ENCODE data around the gene ARHGAP27. TPM values are rescaled to one million over a fixed set of nuclear protein-coding genes. Genes with fewer than 3 reads are reported as not detected.

ARHGAP27 gene
- total and polyA plus RNA-seq, 9 of the 15 experiments (the other 6 are each of a cell fraction or from before 2014, with no cell fraction given): 0.04 to 4.6 (median 2.1) TPM

DNA sequence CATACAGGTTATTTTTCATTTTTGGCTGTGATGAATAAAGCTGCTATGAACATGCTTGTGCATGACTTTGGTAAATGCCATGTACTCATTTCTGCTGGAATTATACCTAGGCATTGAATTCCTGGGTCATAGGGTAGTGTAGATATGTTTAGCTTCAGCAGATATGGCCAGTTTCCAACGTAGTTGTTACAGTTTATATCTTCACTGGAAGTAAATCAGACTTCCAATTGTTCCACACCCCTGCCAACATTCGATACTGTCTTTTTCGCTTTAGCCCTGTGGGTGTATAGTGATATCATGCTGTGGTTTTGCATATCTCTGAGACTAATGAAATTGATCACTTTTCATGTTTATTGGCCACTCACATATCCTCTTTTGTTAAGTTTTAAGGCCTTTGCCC is 50.4 kb downstream of the ARHGAP27 start:
- no peak overlapping the region for H2AFZ ChIP-seq (ENCODE audit: low read depth, low read length)
- no peaks in the 10 kb centered on the region for H3K9me1 ChIP-seq (ENCODE audit: control insufficient read depth, insufficient read depth, low read length)
- no peak overlapping the region for H3K4me2 ChIP-seq (ENCODE audit: insufficient read depth, low read length)
- intact Hi-C loops (cut with micrococcal nuclease): loop anchor here (5.0 kb wide), 1 partner anchor 65 kb away; the partner anchor contains the start of gene MAP3K14
- in situ Hi-C loops (cut with MboI): no loop called here
- TF ChIP-seq FOXK1 (CRISPR knock-in tag; IDR thresholded peaks at IDR 0.05; ENCODE audit: borderline replicate concordance): no peak
- TF ChIP-seq PHF20 (IDR thresholded peaks at IDR 0.05; ENCODE audit: partially characterized antibody): no peak
- TF ChIP-seq RBM25 (IDR thresholded peaks at IDR 0.05; ENCODE audit: low read depth, low read length, severe bottlenecking): peak; percentile 6
- peak; percentile 6 for TF ChIP-seq ZFP36 (IDR thresholded peaks at IDR 0.05; ENCODE audit: low read depth, low read length, partially characterized antibody)
- WGBS (ENCODE audit: insufficient coverage, low coverage, missing lambda C conversion rate): 2% methylated on average over 3 of the region's 3 CpGs
- CTCF ChIA-PET (ENCODE audit: low intra/inter-chr PET ratio): interaction anchor here (1.3 to 1.6 kb wide), 2 partner anchors 105 to 163 kb away, joined by 3 to 8 read pairs; no protein-coding TSS in a partner anchor
- no peak overlapping the region for H3K4me3 ChIP-seq
- H3K79me2 ChIP-seq (ENCODE audit: control insufficient read depth, insufficient read depth, low read length): no peaks in the 10 kb centered on the region
- no peak overlapping the region for H3K9ac ChIP-seq (ENCODE audit: insufficient read depth in 1 of 2, low read depth in 2 of 2, low read length in 2 of 2)
- H3K9me3 ChIP-seq (replicated peaks; ENCODE audit: control insufficient read depth, insufficient read depth, low read depth, low read length): no peaks in the 10 kb centered on the region
- peaks cover 6 to 17% of the 10 kb centered on the region in 2 experiments; a peak in 3 of 5 replicates for H3K27me3 ChIP-seq (ENCODE audit: control insufficient read depth in 2 of 2, insufficient read depth in 2 of 2, low read length in 2 of 2)
- H3K4me1 ChIP-seq (replicated peaks in 1 of 2; ENCODE audit: control insufficient read depth in 2 of 2, insufficient read depth in 2 of 2, low read length in 2 of 2): peaks cover 19 to 21% of the 10 kb centered on the region in 2 experiments
- no peaks in the 10 kb centered on the region for H3K36me3 ChIP-seq (ENCODE audit: control insufficient read depth, insufficient read depth, low read length)
- H3K27ac ChIP-seq (ENCODE audit: extremely low read depth, low read depth, low read length): no peak overlapping the region
- no TSS peak for BruUV-seq (replicated peaks)
- FAIRE-seq: no peak
- POLR2A ChIA-PET: interaction anchor here (1.4 kb wide), 1 partner anchor 153 kb away, joined by 6 read pairs; no protein-coding TSS in a partner anchor
- no peak for DNase-seq (ENCODE audit: extremely low read depth in 1 of 4, low spot score in 3 of 4)
- H4K20me1 ChIP-seq (replicated peaks; ENCODE audit: control insufficient read depth, insufficient read depth, low read length): no peaks in the 10 kb centered on the region; the same call in 1 of the 2 replicates
- no peak for ATAC-seq

DNA sequence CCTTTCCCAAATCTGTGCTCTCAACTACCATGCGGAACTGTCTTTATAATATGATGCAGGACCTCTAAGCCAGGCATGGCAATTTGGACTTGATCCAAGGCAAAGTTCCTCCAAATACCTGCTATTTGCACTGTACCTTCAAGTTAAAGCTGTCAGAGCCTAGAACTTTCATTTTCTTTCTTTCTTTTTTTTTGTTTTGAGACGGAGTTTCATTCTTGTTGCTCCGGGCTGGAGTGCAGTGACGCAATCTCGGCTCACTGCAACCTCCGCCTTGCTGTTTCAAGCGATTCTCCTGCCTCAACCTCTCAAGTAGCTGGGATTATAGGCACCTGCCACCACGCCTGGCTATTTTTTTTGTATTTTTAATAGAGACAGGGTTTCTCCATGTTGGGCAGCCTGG is 51.7 kb downstream of the ARHGAP27 start:
- FAIRE-seq: no peak
- no peak overlapping the region for H2AFZ ChIP-seq (ENCODE audit: low read depth, low read length)

More for the DNA sequence above, 51.7 kb downstream of the ARHGAP27 start:
- DNase-seq (ENCODE audit: extremely low read depth in 1 of 4, low spot score in 3 of 4) (no peak), ATAC-seq (no peak)
- Histone ChIP-seq H4K20me1 (replicated peaks; ENCODE audit: control insufficient read depth, insufficient read depth, low read length) (no peaks in the 10 kb centered on the region; the same call in 1 of the 2 replicates), H3K79me2 (ENCODE audit: control insufficient read depth, insufficient read depth, low read length) (no peaks in the 10 kb centered on the region), H3K9me1 (ENCODE audit: control insufficient read depth, insufficient read depth, low read length) (no peaks in the 10 kb centered on the region), H3K27me3 (ENCODE audit: control insufficient read depth in 2 of 2, insufficient read depth in 2 of 2, low read length in 2 of 2) (peaks cover 6 to 17% of the 10 kb centered on the region in 2 experiments; a peak in 3 of 5 replicates), H3K9me3 (replicated peaks; ENCODE audit: control insufficient read depth, insufficient read depth, low read depth, low read length) (no peaks in the 10 kb centered on the region), H3K9ac (ENCODE audit: insufficient read depth in 1 of 2, low read depth in 2 of 2, low read length in 2 of 2) (no peak overlapping the region), H3K4me1 (replicated peaks in 1 of 2; ENCODE audit: control insufficient read depth in 2 of 2, insufficient read depth in 2 of 2, low read length in 2 of 2) (peaks cover 23 to 24% of the 10 kb centered on the region in 2 experiments), H3K4me2 (ENCODE audit: insufficient read depth, low read length) (no peak overlapping the region), H3K27ac (ENCODE audit: extremely low read depth, low read depth, low read length) (no peak overlapping the region), H3K36me3 (ENCODE audit: control insufficient read depth, insufficient read depth, low read length) (no peaks in the 10 kb centered on the region), H3K4me3 (no peak overlapping the region)
- ChIA-PET POLR2A (interaction anchor here (0.6 kb wide), 1 partner anchor 1175 kb away, joined by 3 read pairs; no protein-coding TSS in a partner anchor), CTCF (ENCODE audit: low intra/inter-chr PET ratio) (no interaction called here)
- intact Hi-C loops (cut with micrococcal nuclease) (loop anchor here (5.0 kb wide), 1 partner anchor 64 kb away; the partner anchor contains the start of gene MAP3K14), in situ Hi-C loops (cut with MboI) (no loop called here)
- TF ChIP-seq PRMT5 (CRISPR knock-in tag; IDR thresholded peaks at IDR 0.05): no peak
- TF ChIP-seq C11orf30 (IDR thresholded peaks at IDR 0.05; ENCODE audit: low read depth): no peak
- no peak for TF ChIP-seq ZNF165 (CRISPR knock-in tag; IDR thresholded peaks at IDR 0.05; ENCODE audit: borderline replicate concordance)
- TF ChIP-seq, protein P1, sequence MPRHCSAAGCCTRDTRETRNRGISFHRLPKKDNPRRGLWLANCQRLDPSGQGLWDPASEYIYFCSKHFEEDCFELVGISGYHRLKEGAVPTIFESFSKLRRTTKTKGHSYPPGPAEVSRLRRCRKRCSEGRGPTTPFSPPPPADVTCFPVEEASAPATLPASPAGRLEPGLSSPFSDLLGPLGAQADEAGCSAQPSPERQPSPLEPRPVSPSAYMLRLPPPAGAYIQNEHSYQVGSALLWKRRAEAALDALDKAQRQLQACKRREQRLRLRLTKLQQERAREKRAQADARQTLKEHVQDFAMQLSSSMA (CRISPR knock-in tag; IDR thresholded peaks at IDR 0.05): no peak
- peak; percentile 79 for TF ChIP-seq CEBPB (tag; IDR thresholded peaks at IDR 0.05)
- TF ChIP-seq TFAM (CRISPR knock-in tag; conservative IDR thresholded peaks at IDR 0.05): no peak
- TF ChIP-seq CEBPG (CRISPR knock-in tag; IDR thresholded peaks at IDR 0.05): no peak
- peak in 1 of 2 experiments; percentile 62; a peak in 2 of 4 replicates for TF ChIP-seq CEBPG (tag; conservative IDR thresholded peaks at IDR 0.05 in 1 of 2, IDR thresholded peaks at IDR 0.05 in 1 of 2)
- TF ChIP-seq, protein P2, sequence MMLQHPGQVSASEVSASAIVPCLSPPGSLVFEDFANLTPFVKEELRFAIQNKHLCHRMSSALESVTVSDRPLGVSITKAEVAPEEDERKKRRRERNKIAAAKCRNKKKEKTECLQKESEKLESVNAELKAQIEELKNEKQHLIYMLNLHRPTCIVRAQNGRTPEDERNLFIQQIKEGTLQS (IDR thresholded peaks at IDR 0.05): peak; percentile 62
- TF ChIP-seq, protein P2 (CRISPR knock-in tag; conservative IDR thresholded peaks at IDR 0.05): no peak
- peak in 1 of 2 experiments; percentile 6; a peak in 1 of 4 replicates for TF ChIP-seq KDM1A (IDR thresholded peaks at IDR 0.05)
- no TSS peak for BruUV-seq (replicated peaks)
- WGBS (ENCODE audit: insufficient coverage, low coverage, missing lambda C conversion rate): 28% methylated on average over 7 of the region's 8 CpGs
